HG02884 (cell line): ENCODE data around the gene FAM149B1.
"Not testable (repeated sequence)": the region's sequence is repeated elsewhere in the genome, so short reads cannot be mapped to it uniquely, and the experiment has no call there.

Source experiments
- ATAC-seq: cut with Tn5 transposase; IDR thresholded peaks from one replicate; pipeline ENCODE4 v1.9.1; 2021; ENCODE audit warnings: mild to moderate bottlenecking, moderate library complexity; ENCODE audit not compliant: unreplicated experiment

FAM149B1 gene

DNA sequence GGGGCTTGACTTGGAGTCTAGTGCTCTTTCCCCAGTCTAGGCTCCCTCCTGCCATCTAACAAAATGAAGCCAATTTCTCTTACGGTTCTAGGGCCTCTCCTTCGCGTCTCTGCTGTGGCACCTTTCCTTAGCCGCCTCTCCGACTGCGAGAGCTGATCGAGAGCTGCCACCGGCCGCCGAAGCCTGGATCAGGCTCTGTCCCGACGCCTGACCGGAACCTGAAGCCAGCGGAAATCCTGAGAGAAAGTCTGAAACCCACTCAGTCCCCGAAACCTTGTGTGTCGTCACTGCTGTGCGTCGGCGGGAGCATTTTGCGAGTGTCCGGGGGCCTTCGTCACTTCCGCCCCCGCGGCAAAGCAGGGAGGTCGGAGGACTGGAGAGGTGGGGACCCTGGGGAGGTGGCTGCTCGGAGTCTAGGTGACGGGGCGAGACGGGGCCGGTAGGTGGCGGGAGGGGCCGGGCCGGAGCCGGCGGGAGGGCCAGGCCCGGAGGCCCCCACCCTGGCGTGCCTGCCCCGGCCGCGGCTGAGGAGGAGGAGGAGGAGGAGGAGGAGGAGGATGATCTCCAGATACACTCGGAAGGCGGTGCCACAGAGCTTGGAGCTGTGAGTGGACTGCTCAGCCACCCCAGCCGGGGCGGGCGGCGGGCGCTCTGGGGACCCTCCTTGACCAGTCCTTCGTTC lies at the start of gene FAM149B1, which contains the start of gene ECD:
TSS of gene FAM149B1 (plus strand) at position 337 of the 682 bp plus-strand sequence. CDS start at position 558, 221 bp downstream.
TSS of gene ECD (minus strand) at position 226 of the 682 bp plus-strand sequence. CDS start 4,071 bp downstream, outside the sequence.
- peak; percentile 93 for ATAC-seq

DNA sequence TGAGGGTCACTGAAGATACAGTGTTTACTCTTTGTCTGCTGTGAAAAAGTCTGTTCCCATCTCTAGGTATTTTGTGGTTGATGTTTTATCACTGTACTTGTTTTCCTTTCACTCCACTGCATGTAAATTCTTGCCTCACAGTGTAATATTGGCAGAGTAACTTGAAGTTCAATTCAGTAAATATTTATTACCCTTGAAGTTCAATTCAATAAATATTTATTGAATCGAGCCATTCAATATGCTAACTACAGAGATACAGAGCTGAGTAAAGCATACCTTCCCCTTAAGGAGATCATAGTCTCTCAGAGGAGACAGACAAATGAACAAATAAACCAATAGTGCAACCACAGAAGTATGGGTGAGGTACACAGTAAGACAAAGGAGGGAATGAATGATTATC lies 48.5 kb upstream of the FAM149B1 start:
- no peak for ATAC-seq

DNA sequence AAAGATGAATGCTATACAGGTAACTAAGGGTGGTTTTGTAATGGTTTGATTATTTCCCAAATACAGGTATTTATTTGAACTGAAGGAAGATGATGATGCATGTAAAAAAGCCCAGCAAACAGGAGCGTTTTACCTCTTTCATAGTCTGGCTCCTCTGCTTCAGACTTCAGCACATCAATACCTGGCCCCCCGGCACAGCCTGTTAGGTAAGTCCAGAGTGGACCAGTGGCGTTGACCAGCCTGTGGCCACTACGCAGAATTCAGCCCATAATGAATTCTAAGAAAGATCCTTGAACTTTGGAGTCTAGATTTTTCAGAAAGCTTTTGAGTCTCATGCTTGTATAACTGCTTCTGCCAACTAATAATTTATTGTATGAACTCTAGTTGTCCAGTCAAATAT lies 48.0 kb upstream of the FAM149B1 start:
- ATAC-seq: no peak

DNA sequence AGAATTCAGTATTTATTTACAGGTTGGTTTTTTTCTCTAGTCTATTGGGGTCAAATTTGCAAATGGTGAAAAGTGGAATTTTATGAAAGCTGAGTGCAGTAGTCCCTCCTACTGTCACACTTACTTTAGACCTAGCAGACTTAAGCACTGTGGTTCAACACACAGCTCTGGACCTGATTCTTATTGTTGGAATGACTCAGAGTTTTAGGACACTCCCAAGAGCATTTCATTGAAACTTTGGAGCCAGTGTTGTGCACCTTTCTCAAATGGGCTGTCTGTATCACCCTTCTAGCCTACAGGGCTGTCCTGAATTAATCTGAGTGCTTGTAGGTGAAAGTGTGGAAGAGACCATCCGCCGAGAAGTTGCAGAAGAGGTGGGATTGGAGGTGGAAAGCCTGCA lies 41.6 kb upstream of the FAM149B1 start:
- ATAC-seq: no peak

DNA sequence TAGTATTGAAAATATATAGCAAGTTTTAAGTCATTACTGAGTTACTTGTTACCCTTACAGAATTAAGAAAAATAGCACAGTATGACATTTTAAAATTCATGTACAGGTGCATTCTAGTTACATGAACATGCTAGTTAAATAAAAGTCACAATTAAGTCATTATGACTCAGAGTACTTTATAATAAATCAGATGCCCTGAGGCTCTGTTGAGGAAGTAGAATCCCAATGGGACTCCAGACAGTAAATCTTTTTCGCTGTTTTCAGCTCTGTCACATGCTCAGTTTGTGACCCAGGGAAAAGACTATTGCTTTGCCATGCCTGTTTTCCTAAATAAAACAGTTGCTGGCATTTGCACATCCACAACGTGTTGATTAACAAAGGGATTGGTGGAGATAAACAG lies 36.6 kb upstream of the FAM149B1 start:
- ATAC-seq: no peak

DNA sequence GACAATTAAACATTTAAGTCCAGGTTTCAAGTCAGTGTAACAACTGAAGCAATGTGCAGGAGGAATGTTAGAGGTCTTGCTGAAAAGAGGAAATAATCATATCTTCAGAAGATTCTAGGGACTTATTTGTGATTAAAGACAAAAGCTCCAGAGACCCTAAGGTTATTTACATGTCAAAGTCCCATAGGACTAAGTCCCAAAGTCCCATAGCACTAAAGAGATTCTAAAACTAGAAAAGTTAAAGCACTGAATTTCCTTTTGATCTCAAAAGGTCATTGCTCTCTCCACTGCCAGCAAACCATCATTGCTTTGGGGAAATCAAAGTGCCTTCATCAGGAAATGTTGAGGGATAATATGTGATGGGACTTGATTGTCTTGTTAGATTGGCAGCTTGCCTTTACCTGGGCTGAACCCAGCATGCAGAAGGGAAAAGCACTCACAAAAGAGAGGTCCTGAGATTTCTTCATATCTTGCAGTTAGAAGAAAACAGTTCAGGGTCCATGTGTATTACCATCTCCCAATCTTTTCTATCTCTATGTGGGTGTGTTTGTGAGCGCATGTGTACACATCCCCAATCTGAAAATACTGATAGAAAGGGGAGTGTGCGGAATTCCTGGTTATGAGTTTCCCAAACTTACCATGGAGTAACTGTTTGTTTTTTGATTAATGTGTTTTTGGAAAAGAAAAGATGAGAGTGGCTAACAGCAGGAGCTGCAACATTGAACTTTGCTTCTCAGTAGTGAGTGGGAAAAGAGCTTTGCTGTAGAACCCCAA lies 35.8 kb upstream of the FAM149B1 start:
- ATAC-seq: no peak

DNA sequence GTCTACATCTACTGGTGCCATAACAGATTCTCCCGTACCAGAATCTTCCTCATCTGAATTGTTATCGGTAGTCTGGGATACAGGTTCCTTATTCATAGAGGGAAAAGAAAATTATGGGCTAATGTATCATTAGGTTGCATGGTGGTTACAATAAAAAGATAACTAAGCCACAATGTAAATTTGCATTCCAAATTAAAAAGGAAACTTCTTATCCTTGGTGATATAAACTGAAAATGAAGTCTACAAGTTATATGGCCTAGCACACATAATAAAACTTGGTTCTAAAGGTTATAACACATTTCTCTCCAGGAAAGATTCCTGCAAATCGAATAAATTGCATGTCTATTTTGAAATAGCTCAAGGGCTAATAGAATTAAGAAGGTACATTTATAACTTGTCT lies 33.2 kb upstream of the FAM149B1 start:
- ATAC-seq: no peak

DNA sequence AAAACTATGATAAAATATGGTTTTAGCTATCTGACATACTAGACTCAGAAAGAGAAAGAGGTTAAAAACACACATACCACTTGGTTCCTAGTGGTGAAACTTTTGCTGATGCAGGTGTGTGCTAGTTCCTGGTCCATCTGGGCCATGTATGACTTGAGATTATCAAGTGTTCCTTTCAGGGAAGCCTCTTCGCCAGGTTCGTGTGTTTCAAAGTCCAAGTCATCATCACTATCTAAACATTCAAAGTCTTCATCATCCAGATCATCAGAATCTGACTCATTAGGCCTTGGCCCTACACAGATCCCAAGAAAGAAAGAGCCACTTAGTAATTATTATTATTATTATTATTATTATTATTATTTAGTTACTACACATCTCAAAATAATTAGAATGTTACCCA lies 31.3 kb upstream of the FAM149B1 start:
- no peak for ATAC-seq

DNA sequence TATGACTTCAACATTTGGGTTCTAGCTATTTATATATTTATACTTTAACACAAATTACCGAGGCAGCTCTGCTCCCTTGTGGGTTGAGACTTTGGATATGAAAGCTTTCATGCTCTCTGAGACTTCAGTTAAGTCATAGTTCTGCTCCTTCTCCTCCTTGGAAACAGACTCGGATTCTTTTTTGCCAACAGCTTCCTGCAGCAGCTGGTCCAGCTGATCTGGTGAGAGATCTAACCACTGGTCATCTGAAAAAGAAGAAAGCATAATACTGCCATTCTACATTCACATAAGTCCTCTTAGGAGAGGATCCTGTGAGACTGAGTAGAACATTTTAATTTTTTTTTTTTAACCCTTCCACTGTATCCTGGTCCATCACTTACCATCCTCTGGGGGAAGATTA lies 28.7 kb upstream of the FAM149B1 start:
- ATAC-seq: no peak

DNA sequence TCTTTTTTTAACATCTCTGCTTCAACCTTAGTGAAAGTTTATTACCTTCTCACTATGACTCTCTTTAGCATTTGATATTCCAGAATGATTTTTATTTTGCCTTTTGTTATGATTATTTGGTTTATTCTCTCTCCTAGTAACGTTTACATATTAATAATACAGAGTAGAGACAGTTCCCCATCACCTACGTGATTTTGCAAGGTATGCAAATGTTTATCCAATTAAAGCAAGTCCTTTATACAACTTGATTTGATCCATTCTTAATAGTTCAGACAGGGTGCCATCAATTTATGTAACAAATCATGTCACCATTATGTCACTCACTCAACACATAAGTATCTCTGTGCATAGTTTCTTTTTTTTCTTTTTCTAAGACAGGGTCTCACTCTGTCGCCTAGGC lies 26.3 kb upstream of the FAM149B1 start:
- no peak for ATAC-seq

DNA sequence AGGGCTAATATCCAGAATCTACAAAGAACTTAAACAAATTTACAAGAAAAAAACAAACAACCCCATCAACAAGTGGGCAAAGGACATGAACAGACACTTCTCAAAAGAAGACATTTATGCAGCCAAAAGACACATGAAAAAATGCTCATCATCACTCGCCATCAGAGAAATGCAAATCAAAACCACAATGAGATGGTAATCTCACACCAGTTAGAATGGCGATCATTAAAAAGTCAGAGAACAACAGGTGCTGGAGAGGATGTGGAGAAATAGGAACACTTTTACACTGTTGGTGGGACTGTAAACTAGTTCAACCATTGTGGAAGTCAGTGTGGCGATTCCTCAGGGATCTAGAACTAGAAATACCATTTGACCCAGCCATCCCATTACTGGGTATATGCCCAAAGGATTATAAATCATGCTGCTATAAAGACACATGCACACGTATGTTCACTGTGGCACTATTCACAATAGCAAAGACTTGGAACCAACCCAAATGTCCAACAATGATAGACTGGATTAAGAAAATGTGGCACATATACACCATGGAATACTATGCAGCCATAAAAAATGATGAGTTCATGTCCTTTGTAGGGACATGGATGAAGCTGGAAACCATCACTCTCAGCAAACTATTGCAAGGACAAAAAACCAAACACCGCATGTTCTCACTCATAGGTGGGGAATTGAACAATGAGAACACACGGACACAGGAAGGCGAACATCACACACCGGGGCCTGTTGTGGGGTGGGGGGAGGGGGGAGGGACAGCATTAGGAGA lies 17.1 kb upstream of the FAM149B1 start:
- not testable (repeated sequence) for ATAC-seq

DNA sequence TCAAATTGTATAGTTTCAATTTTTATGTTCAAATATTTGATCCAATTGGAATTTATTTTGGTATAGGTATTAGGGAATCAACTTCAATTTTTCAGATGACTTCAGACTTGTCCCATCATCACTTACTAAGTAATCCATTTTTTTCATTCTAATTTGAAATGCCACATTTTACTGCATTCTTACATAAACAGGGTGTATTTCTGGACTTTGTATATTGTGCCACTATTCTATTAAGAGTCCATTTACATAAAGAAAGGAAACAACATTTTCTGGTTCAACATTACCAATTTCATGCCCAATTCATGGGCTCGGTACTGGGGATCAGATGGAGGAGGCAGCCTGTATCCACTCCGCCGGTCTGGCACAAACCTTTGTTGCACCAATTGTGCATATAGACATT lies 15.9 kb upstream of the FAM149B1 start:
- ATAC-seq: no peak

DNA sequence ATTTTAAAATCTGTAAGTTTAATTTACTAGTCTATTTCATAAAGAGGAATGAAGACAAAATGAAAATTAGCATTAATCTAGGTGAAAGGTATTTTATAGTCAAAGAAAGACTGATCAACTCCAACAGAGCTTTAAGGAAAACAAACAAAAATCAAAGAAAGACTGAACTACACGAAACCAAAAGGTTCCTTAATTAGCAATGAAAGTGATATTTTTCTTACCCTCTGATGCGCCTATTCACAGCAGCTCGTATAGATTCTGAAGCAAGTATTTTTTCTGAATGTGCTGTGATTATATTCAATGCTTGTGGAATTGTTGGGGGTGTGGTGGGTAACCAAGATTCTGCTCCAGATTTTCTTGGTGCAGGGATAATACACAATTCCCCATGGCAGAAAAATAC lies 11.9 kb upstream of the FAM149B1 start:
- no peak for ATAC-seq

DNA sequence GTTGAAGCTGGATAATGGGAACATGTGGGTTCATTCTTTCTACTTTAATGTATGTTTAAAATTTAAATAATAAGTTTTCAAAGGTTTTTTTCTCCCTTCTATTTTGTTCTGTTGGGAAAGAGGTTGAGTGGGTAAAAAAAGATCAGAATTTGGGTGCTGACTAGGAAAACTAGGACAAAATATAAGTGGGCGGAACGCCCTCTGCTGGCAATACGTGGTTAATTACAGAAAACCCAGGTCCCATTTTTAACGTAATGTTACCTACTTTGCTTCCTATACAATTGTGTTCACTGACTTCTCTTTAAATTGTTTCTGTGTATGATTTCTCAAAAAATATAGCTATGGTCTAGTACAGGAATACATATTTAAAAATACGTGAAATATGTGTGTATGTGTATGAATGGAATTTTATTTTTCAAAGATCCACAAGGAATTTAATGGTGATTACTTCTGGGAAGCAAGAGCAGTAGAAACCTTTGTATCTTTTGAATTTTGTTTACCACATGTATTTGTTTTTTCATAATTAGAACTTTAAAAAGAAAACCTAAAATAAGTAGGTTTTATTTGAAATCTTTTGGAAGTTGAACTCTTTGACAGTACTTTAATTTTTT lies 8.8 kb upstream of the FAM149B1 start:
- ATAC-seq: no peak

DNA sequence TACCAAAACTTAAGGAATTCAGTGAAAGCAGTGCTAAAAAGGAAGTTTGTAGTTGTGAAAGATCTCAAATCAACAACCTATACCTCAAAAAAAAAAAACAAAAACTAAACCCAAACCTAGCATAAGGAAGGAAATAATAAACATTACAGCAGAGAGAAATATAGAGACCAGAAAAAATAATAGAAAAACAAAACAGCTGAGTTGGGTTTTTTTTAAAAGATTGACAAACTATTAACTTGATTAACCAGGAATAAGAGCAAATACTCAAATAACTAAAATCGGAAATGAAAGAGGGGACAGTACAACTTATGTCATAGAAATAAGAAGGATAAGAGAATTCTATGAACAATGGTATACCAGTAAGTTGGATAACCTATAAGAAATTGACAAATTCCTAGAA lies 6.8 kb upstream of the FAM149B1 start:
- ATAC-seq: no peak

DNA sequence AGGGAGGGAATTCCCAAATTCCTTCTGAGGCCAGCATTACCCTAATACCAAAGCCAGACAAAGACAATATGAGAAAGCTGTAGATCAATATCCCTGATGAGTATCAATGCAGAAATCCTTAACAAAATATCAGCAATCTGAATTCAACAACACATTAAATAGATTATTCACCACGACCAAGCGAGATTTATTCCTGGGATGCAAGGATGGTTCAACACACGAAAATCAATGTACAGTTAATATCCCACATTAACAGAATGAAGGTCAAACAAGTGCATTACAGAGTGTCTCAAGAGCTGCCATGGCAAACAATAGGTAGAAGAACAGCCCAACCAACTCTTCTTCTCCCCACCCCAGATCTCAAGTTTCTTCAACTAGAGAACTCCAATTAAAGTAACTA lies 6.3 kb upstream of the FAM149B1 start:
- ATAC-seq: no peak

DNA sequence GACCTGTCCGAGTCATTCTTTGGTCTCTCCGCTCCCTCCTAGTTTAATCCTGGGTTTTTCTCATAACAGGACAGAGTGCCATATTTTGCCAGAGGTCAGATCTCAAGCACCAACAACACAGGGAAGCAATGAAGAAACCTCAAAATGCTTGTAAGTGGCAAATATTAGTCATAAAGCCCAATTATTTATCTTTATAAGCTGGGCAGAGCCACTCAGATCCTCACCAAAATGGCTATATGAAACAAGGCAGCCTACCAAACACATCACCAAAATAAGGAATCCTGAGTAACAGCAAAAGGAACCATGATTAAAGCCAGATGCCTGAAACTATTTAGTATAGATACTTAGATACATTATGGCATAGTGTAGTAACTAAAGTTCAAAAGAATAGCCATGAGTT lies 4.8 kb upstream of the FAM149B1 start:
- no peak for ATAC-seq

DNA sequence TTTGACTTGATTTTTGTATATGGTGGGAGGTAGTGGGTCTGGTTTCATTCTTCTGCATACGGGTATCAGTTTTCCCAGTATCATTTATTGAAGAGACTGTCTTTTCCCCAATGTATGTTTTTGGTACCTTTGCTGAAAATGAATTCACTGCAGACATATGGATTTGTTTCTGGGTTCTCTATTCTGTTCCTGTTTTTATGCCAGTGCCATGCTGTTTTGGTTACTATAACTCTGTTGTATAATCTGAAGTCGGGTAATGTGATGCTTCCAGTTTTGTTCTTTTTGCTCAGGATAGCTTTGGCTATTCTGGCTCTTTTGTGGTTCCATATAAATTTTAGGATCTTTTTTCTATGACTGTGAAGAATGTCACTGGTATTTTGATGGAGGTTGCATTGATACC lies 947 bp upstream of the FAM149B1 start:
- no peak for ATAC-seq

DNA sequence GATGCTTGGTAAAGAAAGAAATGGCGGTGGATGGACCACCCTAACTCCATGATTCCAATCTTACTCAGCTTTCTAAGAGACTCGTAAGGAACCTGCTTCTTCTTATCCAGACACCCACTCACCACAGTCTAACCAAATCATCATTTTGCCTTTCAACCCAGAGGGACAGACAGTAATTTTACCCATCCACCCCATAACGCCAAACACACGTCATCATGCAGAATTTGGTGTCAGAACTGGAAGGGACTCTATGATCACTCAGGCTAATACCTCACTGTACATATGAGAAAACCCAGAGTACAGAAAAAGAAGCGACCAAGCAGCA lies 499 bp upstream of the FAM149B1 start:
- ATAC-seq: no peak

DNA sequence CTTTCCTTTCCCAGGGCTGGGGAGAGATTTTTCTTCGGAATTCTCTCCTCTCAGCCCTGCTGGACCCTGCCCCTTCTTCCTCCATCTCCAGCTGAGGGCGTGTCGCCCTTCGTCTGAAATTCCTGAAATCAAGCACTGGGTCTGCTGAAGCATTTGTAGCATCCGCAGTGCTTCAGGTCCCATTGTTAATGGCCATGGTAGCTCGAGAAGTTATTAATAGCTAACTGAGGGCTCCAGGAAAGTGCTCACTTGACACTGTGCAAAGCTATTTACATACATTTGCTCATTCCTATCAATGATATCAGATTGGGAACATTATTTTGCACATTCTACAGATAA lies 515 bp downstream of the FAM149B1 start:
- ATAC-seq: no peak

DNA sequence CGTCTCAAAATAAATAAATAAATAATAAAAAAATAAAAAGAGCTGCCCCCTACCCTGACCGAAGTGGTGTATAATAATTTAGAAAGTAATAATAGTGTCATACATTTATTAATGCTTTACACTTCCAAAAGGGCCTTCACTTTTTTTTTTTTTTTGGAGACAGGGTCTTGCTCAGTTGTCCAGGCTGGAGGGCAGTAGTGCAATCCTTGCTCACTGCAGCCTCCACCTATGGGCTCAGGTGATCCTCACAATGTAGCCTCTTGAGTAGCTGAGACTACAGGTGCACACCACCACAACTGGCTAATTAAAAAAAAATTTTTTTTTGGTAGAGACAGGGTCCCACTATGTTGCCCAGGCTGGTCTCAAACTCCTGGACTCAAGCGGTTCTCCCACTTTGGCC lies 1.4 kb downstream of the FAM149B1 start:
- ATAC-seq: no peak

DNA sequence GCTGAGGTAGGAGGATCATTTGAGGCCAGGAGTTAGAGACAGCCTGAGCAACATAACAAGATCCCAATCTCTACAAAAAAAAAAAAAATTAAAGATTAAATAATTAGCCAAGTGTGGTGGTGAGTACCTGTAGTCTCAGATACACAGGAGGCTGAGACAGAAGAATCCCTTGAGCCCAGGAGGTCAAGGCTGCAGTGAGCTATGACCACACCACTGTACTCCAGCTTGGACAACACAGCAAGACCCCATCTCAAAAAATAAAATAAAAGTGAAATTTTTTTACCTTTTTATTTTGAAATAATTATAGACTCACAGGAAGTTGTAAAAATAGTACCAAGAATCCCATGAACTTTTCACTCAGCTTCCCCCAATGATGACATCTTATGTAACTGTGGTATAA lies 4.9 kb downstream of the FAM149B1 start:
- ATAC-seq: no peak
